IMR-90 (cell line): ENCODE measurements around the gene ZNF396. TPM values are rescaled to one million over a fixed set of nuclear protein-coding genes. Genes with fewer than 3 reads are reported as not detected.

ENCODE experiments used
- ATAC-seq: fragments of 200-7000 bp; cut with Tn5 transposase; 2 replicates; pipeline ENCODE4 v1.9.1; 2020; ENCODE audit warnings: low read depth, mild to moderate bottlenecking, moderate library complexity
- BruUV-seq: library from RNA; stranded (reverse); fragments of 400-500 nt; replicated peaks from 2 replicates; lab custom pipeline; 2021; lab: Mats Ljungman, UMichigan
- CTCF ChIA-PET: fragments of 300-600 bp; formaldehyde crosslinking; extraction: SDS; loops from one replicate; lab custom pipeline; 2021; ENCODE audit warnings: antibody characterized with exemption; lab: Yijun Ruan, JAX
- POLR2A ChIA-PET: fragments of 300-600 bp; sonication (Branson Sonifier 250); formaldehyde crosslinking; loops from one replicate; lab custom pipeline; 2022; ENCODE audit warnings: antibody characterized with exemption; ENCODE audit not compliant: unreplicated experiment; lab: Charles Lee
- DNase-seq: peaks from one replicate; pipeline ENCODE4 v3.0.0; 2013
- H2AFZ ChIP-seq: replicated peaks from 2 replicates; pipeline ENCODE3; 2013; ENCODE audit warnings: low read length, mild to moderate bottlenecking; ENCODE audit not compliant: poor library complexity
- H2AK5ac ChIP-seq: 2 replicates; pipeline ENCODE4 v1.6.1; 2013; ENCODE audit warnings: low read depth, low read length, inconsistent platforms
- H2AK9ac ChIP-seq: replicated peaks from 2 replicates; pipeline ENCODE3; 2013; ENCODE audit warnings: mild to moderate bottlenecking, low read depth, low read length, moderate library complexity; ENCODE audit not compliant: poor library complexity
- H2BK120ac ChIP-seq: 2 replicates; pipeline ENCODE4 v1.6.1; 2013; ENCODE audit warnings: low read depth, low read length, inconsistent platforms
- H2BK15ac ChIP-seq: 3 replicates; pipeline ENCODE4 v1.6.1; 2013; ENCODE audit warnings: low read depth, low read length, inconsistent platforms
- H2BK20ac ChIP-seq: 2 replicates; pipeline ENCODE4 v1.6.1; 2013; ENCODE audit warnings: low read depth, mild to moderate bottlenecking, inconsistent platforms, low read length, moderate library complexity
- H2BK5ac ChIP-seq: 2 replicates; pipeline ENCODE4 v1.6.1; 2013; ENCODE audit warnings: mild to moderate bottlenecking, low read depth, low read length, inconsistent platforms; ENCODE audit not compliant: poor library complexity, severe bottlenecking
- H3K14ac ChIP-seq: replicated peaks from 2 replicates; pipeline ENCODE4 v1.6.1; 2013; ENCODE audit warnings: low read depth, low read length, inconsistent platforms
- H3K18ac ChIP-seq: 2 replicates; pipeline ENCODE4 v1.6.1; 2013; ENCODE audit warnings: low read depth, low read length, control low read depth
- H3K23ac ChIP-seq: 2 replicates; pipeline ENCODE4 v1.6.1; 2013; ENCODE audit warnings: low read depth, low read length, inconsistent platforms
- H3K27ac ChIP-seq: 2 replicates; pipeline ENCODE4 v1.5.1; 2013; ENCODE audit warnings: mild to moderate bottlenecking, control low read depth, low read length; ENCODE audit not compliant: insufficient read depth
- H3K27me3 ChIP-seq: 2 replicates; pipeline ENCODE4 v1.6.1; 2013; ENCODE audit warnings: low read length; ENCODE audit not compliant: control insufficient read depth, insufficient read depth
- H3K36me3 ChIP-seq: 2 replicates; pipeline ENCODE4 v1.6.1; 2013; ENCODE audit warnings: low read length, mixed read lengths; ENCODE audit not compliant: control insufficient read depth, insufficient read depth
- H3K4ac ChIP-seq: 2 replicates; pipeline ENCODE4 v1.6.1; 2013; ENCODE audit warnings: low read depth, low read length, inconsistent platforms
- H3K4me1 ChIP-seq: 2 replicates; pipeline ENCODE4 v1.6.1; 2013; ENCODE audit warnings: low read length, mixed read lengths; ENCODE audit not compliant: control insufficient read depth, insufficient read depth
- H3K4me2 ChIP-seq: 2 replicates; pipeline ENCODE4 v1.6.1; 2013; ENCODE audit warnings: low read depth, mild to moderate bottlenecking, control low read depth, low read length, moderate library complexity
- H3K4me3 ChIP-seq: 2 replicates; pipeline ENCODE4 v1.5.1; 2013; ENCODE audit warnings: low read depth, mild to moderate bottlenecking, control low read depth, low read length, moderate library complexity; ENCODE audit not compliant: insufficient read depth
- H3K56ac ChIP-seq: 2 replicates; pipeline ENCODE4 v1.6.1; 2013; ENCODE audit warnings: low read length, inconsistent platforms; ENCODE audit not compliant: insufficient read depth; ENCODE audit errors: extremely low read depth
- H3K79me1 ChIP-seq, 2 experiments: 2 replicates each; pipeline ENCODE4 v1.6.1; 2013; ENCODE audit warnings: low read length in 2 of 2, inconsistent platforms in 1 of 2, low read depth in 1 of 2
- H3K9ac ChIP-seq: 2 replicates; pipeline ENCODE4 v1.6.1; 2013; ENCODE audit warnings: low read depth, low read length, control low read depth
- H3K9me1 ChIP-seq: 2 replicates; pipeline ENCODE4 v1.6.1; 2013; ENCODE audit warnings: low read length, inconsistent platforms; ENCODE audit not compliant: insufficient read depth
- H3K9me3 ChIP-seq: 2 replicates; pipeline ENCODE4 v1.6.1; 2013; ENCODE audit warnings: low read length; ENCODE audit not compliant: control insufficient read depth, insufficient read depth
- H4K20me1 ChIP-seq: 2 replicates; pipeline ENCODE4 v1.6.1; 2013; ENCODE audit warnings: low read length, inconsistent platforms; ENCODE audit not compliant: insufficient read depth
- H4K5ac ChIP-seq: 2 replicates; pipeline ENCODE4 v1.6.1; 2013; ENCODE audit warnings: mild to moderate bottlenecking, low read depth, low read length, control low read depth
- H4K8ac ChIP-seq, 2 experiments: 2 replicates each; pipeline ENCODE4 v1.6.1; 2013; ENCODE audit warnings: low read depth in 2 of 2, low read length in 2 of 2, control low read depth in 1 of 2, inconsistent platforms in 1 of 2
- H4K91ac ChIP-seq: 2 replicates; pipeline ENCODE4 v1.6.1; 2013; ENCODE audit warnings: low read depth, low read length, inconsistent platforms; ENCODE audit not compliant: insufficient read depth
- BHLHE40 ChIP-seq: fragments of 150-350 bp; IDR thresholded peaks from 2 replicates; pipeline ENCODE4 v1.6.1; 2016; ENCODE audit warnings: mild to moderate bottlenecking, low read depth, low read length
- CEBPB ChIP-seq: IDR thresholded peaks from 2 replicates; pipeline ENCODE4 v1.6.1; 2012; ENCODE audit warnings: low read depth, low read length, improper control_type of control experiment
- CHD1 ChIP-seq: IDR thresholded peaks from 2 replicates; pipeline ENCODE4 v1.6.1; 2012; ENCODE audit warnings: low read depth, low read length, improper control_type of control experiment
- CTCF ChIP-seq: conservative IDR thresholded peaks from 2 replicates; pipeline ENCODE4 v1.5.1; 2012; ENCODE audit warnings: mild to moderate bottlenecking, low read depth, low read length, improper control_type of control experiment
- ELK1 ChIP-seq: fragments of 150-350 bp; IDR thresholded peaks from 2 replicates; pipeline ENCODE4 v1.6.1; 2016; ENCODE audit warnings: low read depth, mild to moderate bottlenecking, low read length, moderate library complexity, borderline replicate concordance
- FOS ChIP-seq: fragments of 150-350 bp; IDR thresholded peaks from 2 replicates; pipeline ENCODE4 v1.6.1; 2016; ENCODE audit warnings: low read depth, low read length
- MAFK ChIP-seq: IDR thresholded peaks from 2 replicates; pipeline ENCODE4 v1.6.1; 2012; ENCODE audit warnings: low read depth, low read length, improper control_type of control experiment
- MAZ ChIP-seq: IDR thresholded peaks from 2 replicates; pipeline ENCODE4 v1.6.1; 2012; ENCODE audit warnings: low read depth, mild to moderate bottlenecking, low read length, improper control_type of control experiment, moderate library complexity, borderline replicate concordance
- MXI1 ChIP-seq: IDR thresholded peaks from 2 replicates; pipeline ENCODE4 v1.6.1; 2012; ENCODE audit warnings: low read depth, mild to moderate bottlenecking, low read length, moderate library complexity, borderline replicate concordance
- NFE2L2 ChIP-seq: fragments of 150-350 bp; IDR thresholded peaks from 2 replicates; pipeline ENCODE4 v1.6.1; 2016; ENCODE audit warnings: low read depth, mild to moderate bottlenecking, low read length
- POLR2A ChIP-seq: IDR thresholded peaks from 2 replicates; pipeline ENCODE4 v1.6.1; 2012; ENCODE audit warnings: mild to moderate bottlenecking, low read depth, low read length
- RAD21 ChIP-seq: IDR thresholded peaks from 2 replicates; pipeline ENCODE4 v1.6.1; 2012; ENCODE audit warnings: low read length, improper control_type of control experiment
- RCOR1 ChIP-seq: IDR thresholded peaks from 2 replicates; pipeline ENCODE4 v1.6.1; 2012; ENCODE audit warnings: mild to moderate bottlenecking, low read length, improper control_type of control experiment; ENCODE audit not compliant: insufficient replicate concordance
- RFX5 ChIP-seq: IDR thresholded peaks from 2 replicates; pipeline ENCODE4 v1.8.0; 2012; ENCODE audit warnings: low read depth, mild to moderate bottlenecking, low read length, moderate library complexity
- SMC3 ChIP-seq: fragments of 150-350 bp; IDR thresholded peaks from 2 replicates; pipeline ENCODE4 v1.6.1; 2016; ENCODE audit warnings: low read depth, mild to moderate bottlenecking, antibody characterized with exemption, low read length, moderate library complexity
- USF2 ChIP-seq: fragments of 150-350 bp; IDR thresholded peaks from 2 replicates; pipeline ENCODE4 v1.6.1; 2017; ENCODE audit warnings: mild to moderate bottlenecking, antibody characterized with exemption, low read length, low read depth
- WGBS, 2 experiments: methylation state at CpG; one replicate each; pipeline versions ENCODE4 v1.1.5 to v1.1.7; 2013; ENCODE audit warnings: missing lambda C conversion rate in 2 of 2; ENCODE audit not compliant: insufficient read length in 1 of 2; ENCODE audit errors: extremely low coverage in 2 of 2; 5-methylcytosine and 5-hydroxymethylcytosine counted together
- dilution Hi-C: fragments of 300-500 bp; cut with HindIII; formaldehyde crosslinking; loops from one replicate; pipeline ENCODE4 v1.14.3; 2018; ENCODE audit warnings: low sequenced_read_pairs; ENCODE audit not compliant: unreplicated experiment
- in situ Hi-C: fragments of 300-500 bp; cut with MboI; formaldehyde crosslinking; loops from 3 replicates; pipeline ENCODE4 v1.14.3; 2019; ENCODE audit warnings: low sequenced_read_pairs, inconsistent platforms, mixed read lengths
- intact Hi-C: fragments of 100-400 bp; cut with micrococcal nuclease; formaldehyde crosslinking; loops from 2 replicates; pipeline ENCODE4 v1.10.0; 2022
- polyA plus RNA-seq, 3 experiments: library from polyadenylated mRNA; depleted of rRNA; stranded (reverse); fragments of >200 nt; gene quantifications; 2 replicates each; pipeline ENCODE4 v1.2.3, GENCODE V29; 2012; ENCODE audit warnings: low replicate concordance in 1 of 3
- total RNA-seq: library from RNA; depleted of rRNA; stranded (reverse); fragments of >200 nt; gene quantifications from 2 replicates; pipeline ENCODE4 v1.2.3, GENCODE V29; 2012

ZNF396 gene
- total and polyA plus RNA-seq, 2 of the 4 experiments (the other 2 are of a cell fraction) = 0.26 to 0.54 TPM

- dilution Hi-C loops (no loop called here), intact Hi-C loops (no loop called here), in situ Hi-C loops (no loop called here)
- Histone ChIP-seq H2BK120ac (no peak overlapping the region), H4K91ac (no peak overlapping the region), H2AFZ (no peak overlapping the region), H3K18ac (no peak overlapping the region), H2AK5ac (no peak overlapping the region), H3K9me1 (no peaks in the 10 kb centered on the region), H3K27ac (no peak overlapping the region), H2BK20ac (no peak overlapping the region), H3K9ac (no peak overlapping the region), H3K4me1 (no peaks in the 10 kb centered on the region), H3K14ac (no peak overlapping the region), H3K23ac (no peak overlapping the region), H4K8ac (no peak overlapping the region), H4K5ac (no peak overlapping the region), H3K36me3 (no peaks in the 10 kb centered on the region), H2BK5ac (no peak overlapping the region), H3K79me1 (no peaks in the 10 kb centered on the region), H3K9me3 (no peaks in the 10 kb centered on the region; the same call in 1 of the 2 replicates), H3K4me3 (no peak overlapping the region), H3K27me3 (peaks cover 4% of the 10 kb centered on the region), H3K4ac (no peak overlapping the region), H3K4me2 (no peak overlapping the region), H3K56ac (no peak overlapping the region), H4K20me1 (no peaks in the 10 kb centered on the region), H2AK9ac (no peak overlapping the region), H2BK15ac (no peak overlapping the region)
- ChIA-PET POLR2A (no interaction called here), CTCF (no interaction called here)
- DNase-seq = no peak
- TF ChIP-seq MAFK (no peak), RCOR1 (no peak), NFE2L2 (no peak), CTCF (no peak), RFX5 (no peak), CHD1 (no peak), CEBPB (no peak), ELK1 (no peak), SMC3 (no peak), MXI1 (no peak), RAD21 (no peak), BHLHE40 (no peak), POLR2A (no peak), USF2 (no peak), FOS (no peak), MAZ (no peak)
- no CpG with 5 or more reads among the region's 3 CpGs for WGBS, 2 experiments
- no peak for ATAC-seq
- no TSS peak for BruUV-seq
These were observed 47.2 kb upstream of the ZNF396 start for GRCh38 chr18:35424356-35424755.
